Activated CD4-positive, alpha-beta T cell treated with anti-CD3 and anti-CD28 coated beads, Interleukin-2, Interleukin-4, amounts not matched to agents 100 ng/mL and 50 ng/mL, durations not matched to agents 16 hours and 8 hours (primary cell): ENCODE measurements around the gene ERMP1.
"Not testable (repeated sequence)": the region's sequence is repeated elsewhere in the genome, so short reads cannot be mapped to it uniquely, and the experiment has no call there.

Experiments used
- DNase-seq: peaks from one replicate; pipeline ENCODE4 v3.0.0-alpha.2; 2020; ENCODE audit warnings: low spot score

ERMP1 gene

GRCh38 chr9:5818424-5819142, 14.3 kb downstream of the ERMP1 start:
- DNase-seq, result no peak

- no peak for DNase-seq
Observed at GRCh38 chr9:5817862-5818261, 15.1 kb downstream of the ERMP1 start.

GRCh38 chr9:5815461-5815860, 17.5 kb downstream of the ERMP1 start:
- DNase-seq, result no peak

DNA sequence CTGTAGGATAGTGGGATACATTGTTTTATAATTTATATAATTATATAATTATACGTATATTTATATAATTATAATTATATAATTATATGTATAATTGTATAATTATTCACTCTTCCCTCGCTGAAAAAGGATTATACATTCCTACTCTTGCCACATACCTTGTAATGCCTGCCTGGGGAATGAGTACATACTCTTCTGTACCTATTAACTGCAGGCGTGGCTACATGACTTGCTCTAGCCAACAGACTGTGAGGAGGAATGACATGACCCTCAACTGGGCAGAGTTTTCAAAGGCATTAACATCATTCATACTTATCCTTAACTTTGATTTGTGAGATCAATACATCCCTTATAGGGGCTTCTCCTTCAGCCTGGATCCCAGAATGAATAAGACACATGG, 19.1 kb downstream of the ERMP1 start:
- DNase-seq, result no peak

GRCh38 chr9:5811751-5812150, 21.2 kb downstream of the ERMP1 start:
- no peak for DNase-seq

- DNase-seq, result no peak
Observed at GRCh38 chr9:5805478-5805877, 27.4 kb downstream of the ERMP1 start.

DNA sequence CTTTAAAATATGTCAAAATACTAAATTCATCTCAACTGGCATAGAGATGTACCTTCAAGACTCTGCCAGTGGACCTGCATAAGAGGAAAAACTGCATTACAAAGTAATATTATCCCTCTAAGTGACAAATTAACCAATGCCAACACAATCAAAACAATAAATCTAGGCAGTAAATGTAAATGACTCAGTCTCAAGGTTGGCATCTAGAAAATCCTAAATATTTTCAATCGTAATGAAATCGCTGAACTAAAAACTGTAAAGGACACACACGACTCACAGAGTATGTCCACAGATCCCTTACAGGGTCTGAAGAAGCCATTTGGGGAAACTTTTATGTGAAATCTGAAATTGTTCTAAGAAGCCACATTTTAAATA, 31.2 kb downstream of the ERMP1 start:
- no peak for DNase-seq

DNA sequence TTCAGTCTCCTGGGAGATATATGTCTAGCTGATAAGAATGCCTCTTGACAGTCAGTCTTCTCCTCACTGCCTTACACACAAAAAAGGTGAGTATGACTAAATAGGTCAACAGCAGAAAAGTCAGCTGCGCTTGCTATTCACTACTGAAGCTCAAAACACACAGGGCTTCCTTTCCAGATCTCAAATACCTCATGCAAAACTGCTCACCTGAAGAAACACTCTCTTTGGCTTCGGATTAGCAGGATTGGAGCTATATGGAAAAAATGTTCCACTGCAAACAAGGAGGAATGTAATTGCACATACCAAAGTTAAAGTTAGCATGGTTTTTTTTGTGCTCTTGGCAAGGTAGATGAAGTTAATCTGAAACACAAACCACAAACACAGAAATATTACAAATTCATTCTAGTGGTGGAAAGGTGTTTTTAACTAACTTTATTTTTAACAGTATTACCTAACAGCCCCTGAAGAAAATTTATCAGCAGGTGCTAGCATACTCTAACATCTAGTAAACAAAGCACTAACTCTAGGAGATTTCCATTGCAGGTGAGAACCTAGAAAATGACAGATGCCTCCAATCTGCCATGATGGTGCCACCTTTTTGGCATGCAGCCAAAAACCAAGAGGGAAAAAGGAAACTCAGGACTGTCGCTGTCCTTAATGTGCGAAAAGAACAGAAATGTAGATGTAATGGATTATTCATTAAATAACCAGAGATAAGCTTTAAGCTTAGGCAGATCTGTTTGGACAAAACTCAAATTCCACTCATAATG, 31.8 kb downstream of the ERMP1 start:
- DNase-seq, result no peak

- not testable (repeated sequence) for DNase-seq
Observed at GRCh38 chr9:5800378-5800777, 32.5 kb downstream of the ERMP1 start.

- peak; percentile 15 for DNase-seq
Observed at GRCh38 chr9:5799314-5799713, 33.6 kb downstream of the ERMP1 start.

DNA sequence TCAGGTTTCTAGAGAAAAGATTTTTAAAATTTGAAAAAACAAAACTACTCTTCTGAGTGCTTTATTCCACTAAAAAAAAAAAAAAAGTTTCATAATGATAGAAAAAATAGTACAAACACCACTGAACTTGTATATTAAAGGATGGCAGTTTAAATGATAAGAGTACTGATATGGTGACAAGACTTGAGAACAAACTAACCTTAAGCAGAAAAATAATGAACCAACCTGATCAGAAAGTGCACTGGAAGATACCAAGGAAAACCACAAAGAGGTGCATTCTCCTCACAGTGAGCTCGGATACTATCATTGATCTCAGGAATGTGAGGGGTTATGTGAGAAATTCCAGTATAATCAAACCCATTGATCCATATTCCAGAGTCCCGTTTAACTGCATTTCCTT, 34.3 kb downstream of the ERMP1 start:
- DNase-seq, result no peak

DNA sequence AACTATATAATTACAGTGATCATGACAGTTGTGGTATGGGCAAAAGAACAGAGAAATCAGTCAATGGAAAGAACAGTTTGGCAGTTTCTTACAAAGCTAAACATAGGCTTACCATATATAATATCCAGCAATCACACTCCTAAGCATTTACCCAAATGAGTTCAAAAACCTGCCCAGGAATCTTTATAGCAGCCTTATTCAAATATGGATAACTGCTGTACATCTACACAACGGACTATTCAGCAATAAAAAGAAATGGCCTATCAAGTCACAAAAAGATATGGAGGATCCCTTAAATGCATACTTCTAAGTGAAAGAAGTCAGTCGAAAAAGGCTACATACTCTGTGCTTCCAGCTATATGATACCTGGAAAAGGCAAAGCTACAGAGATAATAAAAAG, 36.6 kb downstream of the ERMP1 start:
- no peak for DNase-seq

DNA sequence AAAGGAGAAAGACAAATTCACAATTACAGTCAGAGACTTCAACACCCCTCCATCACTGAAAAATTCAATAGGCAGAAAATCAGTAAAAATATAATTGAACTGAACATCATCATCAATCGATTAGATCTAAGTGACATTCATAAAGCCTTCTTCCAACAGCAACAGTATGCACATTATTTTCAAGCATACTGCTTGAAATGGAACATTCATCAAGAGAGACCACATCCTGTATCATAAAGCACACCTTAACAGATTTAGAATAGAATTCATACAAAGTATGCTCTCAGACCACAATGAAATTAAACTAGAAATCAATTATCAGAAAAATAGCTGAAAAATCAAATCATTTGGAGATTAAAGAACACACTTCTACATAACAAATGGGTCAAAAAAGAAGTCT, 39.1 kb downstream of the ERMP1 start:
- no peak for DNase-seq

- DNase-seq, result no peak
Observed at GRCh38 chr9:5791870-5792269, 41.0 kb downstream of the ERMP1 start.

DNA sequence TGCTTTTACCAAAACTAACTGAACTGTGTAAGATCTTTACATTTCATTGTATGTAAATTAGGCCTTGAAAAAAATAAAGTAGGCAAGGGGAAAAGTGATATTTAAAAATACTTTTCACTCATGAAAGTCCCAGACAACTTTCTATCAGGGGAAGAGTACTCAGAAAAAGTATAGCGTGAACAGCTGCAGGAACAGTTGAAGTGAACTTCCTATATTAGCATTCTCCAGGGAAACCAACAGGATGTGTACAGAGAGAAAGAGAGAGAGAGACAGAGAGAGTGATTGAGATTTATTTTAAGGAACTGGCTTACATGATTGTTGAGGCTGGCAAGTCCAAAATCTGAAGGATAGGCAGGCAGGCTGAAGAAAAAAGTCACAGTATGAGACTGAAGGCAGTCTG, 42.0 kb downstream of the ERMP1 start:
- no peak for DNase-seq

- no peak for DNase-seq
Observed at GRCh38 chr9:5789489-5789888, 43.4 kb downstream of the ERMP1 start.

- DNase-seq, result no peak
Observed at GRCh38 chr9:5787759-5788302, 45.1 kb downstream of the ERMP1 start.

- no peak for DNase-seq
Observed at GRCh38 chr9:5787220-5787619, 45.7 kb downstream of the ERMP1 start.

- DNase-seq, result no peak
Observed at GRCh38 chr9:5786370-5787127, 46.4 kb downstream of the ERMP1 start.

DNA sequence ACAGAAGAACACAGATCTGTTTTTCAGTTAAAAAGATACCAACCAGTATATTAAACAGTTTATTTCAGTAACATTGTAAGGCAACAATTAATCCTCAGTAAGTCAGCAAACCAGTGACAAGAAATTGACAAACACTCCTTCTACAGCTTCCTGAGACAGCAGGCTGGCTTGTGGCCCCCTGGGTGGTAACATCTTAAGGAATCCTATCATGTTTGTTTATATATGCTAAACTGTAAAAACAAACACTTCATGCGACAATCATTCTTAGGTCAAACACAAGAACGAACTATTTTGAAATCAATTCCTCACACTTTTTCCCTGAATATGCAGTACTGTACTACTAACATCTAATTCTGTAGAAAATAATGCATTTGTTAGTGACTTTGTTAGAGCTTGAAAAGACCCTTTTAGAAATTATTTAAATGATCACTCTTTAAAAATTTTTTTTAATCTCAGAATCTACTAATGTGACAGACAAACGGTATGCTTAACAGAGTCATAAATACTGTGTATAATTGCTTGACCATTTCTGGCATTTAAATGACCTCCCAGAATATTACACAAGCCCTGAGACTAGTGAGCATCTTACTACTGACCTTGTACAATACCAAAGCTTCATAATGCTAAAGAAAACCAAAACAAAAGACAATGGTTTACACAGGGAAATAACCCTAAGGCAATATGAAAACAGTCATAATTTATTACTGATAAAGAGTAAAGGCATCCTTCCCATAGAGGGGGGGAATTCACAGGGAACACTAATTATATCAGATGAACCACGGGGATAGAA, 48.2 kb downstream of the ERMP1 start:
- no peak for DNase-seq

DNA sequence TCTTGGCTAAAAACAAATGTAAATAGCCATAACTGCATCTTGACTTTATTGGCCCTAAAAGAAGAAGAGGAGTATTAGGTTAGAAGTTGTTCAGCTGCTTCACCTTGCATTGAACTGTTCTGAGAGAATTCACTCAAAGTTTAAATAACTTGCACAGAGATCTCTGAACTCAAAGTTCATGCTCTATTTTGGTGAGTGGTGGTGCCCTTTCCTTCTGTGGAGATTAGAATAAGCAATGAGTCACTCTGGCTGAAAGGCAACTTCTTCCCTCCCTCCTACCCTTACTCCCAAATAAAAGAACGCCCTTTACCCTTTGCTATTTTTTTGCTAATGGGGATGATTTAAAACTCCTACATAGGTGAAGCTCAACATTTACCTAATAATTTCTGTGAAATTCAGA, 48.9 kb downstream of the ERMP1 start:
- DNase-seq, result no peak

GRCh38 chr9:5783420-5783819, 49.5 kb downstream of the ERMP1 start:
- DNase-seq, result not testable (repeated sequence)
